ENCODE data around the gene TOP3B.

DNA sequence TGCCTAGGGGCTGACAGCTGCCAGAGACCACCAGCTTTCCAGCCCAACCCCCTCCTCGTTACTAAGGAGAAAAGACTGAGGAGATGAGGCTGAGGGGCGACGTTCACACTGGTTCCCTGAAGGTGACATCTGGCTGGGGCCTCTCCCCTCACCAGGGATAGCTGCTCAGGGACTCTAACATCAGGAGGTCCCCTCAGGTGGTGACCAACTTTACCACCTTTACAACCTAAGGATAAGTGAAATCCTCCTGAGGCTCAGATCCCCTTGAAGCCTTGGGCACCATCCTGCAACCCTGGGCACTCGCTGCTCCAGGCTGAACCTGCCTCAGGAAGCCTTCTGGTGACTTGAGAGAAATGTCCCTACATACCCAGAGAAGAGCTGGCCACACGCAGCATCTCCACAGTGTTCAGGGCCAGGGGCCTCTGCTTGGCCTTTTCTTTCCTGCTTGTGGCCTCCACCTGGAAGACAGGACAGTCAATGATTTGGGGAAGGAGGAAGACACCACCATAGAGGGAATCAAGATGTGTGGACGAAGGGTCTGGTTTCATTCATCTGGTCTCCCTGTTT, 17.6 kb downstream of the TOP3B start:
- TF ChIP-seq POLR2A (IDR thresholded peaks at IDR 0.05; ENCODE audit: low read depth) (no peak), POLR2AphosphoS5 (IDR thresholded peaks at IDR 0.05) (no peak)
- TF ChIP-seq, protein P1, sequence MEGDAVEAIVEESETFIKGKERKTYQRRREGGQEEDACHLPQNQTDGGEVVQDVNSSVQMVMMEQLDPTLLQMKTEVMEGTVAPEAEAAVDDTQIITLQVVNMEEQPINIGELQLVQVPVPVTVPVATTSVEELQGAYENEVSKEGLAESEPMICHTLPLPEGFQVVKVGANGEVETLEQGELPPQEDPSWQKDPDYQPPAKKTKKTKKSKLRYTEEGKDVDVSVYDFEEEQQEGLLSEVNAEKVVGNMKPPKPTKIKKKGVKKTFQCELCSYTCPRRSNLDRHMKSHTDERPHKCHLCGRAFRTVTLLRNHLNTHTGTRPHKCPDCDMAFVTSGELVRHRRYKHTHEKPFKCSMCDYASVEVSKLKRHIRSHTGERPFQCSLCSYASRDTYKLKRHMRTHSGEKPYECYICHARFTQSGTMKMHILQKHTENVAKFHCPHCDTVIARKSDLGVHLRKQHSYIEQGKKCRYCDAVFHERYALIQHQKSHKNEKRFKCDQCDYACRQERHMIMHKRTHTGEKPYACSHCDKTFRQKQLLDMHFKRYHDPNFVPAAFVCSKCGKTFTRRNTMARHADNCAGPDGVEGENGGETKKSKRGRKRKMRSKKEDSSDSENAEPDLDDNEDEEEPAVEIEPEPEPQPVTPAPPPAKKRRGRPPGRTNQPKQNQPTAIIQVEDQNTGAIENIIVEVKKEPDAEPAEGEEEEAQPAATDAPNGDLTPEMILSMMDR (IDR thresholded peaks at IDR 0.05): no peak

Data from esophagus muscularis mucosa (tissue), 3 donors.